Stimulated activated CD8-positive, alpha-beta memory T cell treated with anti-CD3 and anti-CD28 coated beads, Interleukin-4, amount 100 ng/mL, for 1 hour (primary cell): ENCODE measurements around the gene ASPSCR1.

Source experiments
- DNase-seq, 2 donors: peaks; one replicate each; pipeline ENCODE4 v3.0.0-alpha.2; 2020; ENCODE audit warnings: low read depth in 2 of 2, low spot score in 1 of 2

Gene ASPSCR1

DNA sequence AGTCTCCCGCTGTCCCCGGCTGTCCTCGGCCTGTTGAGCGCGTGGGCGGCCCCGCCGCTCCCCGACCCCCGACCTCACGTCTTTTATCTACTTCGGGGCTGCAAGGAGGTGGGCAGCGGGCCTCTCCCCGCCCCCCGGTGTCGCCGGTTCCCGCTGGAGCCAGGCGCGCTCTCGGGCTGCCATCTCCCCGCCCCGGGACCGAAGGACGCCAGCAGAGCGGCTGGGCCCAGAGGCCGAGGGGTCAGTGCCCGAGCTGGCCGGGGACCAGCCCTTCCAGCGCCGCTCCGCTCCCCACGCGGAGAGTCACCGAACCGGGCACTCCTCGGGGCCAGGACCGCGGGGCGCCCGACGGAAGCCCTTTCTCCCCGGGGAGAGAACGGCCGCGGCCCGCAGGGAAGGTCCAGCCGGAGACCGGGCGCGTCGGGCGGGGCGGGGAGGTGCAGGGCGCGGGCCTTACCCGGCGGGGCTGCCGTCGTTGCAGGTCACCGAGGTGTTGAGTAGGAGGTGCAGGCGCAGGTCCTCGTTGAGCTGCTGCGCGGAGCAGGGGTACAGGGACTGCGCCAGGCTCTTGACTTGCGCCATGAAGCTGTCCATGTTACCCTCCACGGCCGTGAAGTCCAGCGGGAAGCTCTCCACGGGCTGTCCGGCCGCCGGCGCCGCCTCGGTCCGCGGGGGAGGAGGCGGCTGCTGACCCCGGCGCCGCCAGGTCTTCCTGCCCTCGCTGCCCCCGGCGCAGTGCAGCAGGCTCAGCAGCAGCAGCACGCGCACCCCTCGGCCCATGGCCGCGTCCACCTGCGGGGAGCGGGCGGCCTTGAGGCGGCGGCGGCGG is 17.1 kb upstream of the ASPSCR1 start:
- DNase-seq, result no peak

DNA sequence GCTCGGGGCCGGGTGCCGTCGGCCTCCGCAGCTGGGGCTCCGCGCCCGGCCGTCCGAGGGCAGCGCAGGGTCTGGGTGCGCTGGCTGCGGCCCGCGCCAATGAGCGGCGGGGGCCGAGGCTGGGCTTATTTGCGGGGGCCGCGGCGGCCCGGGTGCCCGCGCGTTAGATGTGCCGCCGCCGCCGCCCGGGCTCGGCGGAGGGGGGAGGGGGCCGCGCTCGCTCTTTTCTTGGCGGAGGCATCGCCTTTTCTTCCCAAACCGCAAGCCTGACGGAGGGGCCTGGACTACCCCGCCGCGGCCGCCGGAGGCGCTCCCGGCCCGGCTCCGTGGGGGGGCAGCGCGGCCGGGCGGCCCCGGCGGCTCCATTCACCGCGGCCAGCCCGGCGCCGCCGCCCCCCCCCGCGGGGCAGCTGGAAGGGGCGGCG is 16.3 kb upstream of the ASPSCR1 start, which contains the start of gene NOTUM:
Gene NOTUM (minus strand): TSS at position 101 of the 425 bp plus-strand sequence. CDS start 278 bp downstream, outside the sequence.
- DNase-seq, result no peak

DNA sequence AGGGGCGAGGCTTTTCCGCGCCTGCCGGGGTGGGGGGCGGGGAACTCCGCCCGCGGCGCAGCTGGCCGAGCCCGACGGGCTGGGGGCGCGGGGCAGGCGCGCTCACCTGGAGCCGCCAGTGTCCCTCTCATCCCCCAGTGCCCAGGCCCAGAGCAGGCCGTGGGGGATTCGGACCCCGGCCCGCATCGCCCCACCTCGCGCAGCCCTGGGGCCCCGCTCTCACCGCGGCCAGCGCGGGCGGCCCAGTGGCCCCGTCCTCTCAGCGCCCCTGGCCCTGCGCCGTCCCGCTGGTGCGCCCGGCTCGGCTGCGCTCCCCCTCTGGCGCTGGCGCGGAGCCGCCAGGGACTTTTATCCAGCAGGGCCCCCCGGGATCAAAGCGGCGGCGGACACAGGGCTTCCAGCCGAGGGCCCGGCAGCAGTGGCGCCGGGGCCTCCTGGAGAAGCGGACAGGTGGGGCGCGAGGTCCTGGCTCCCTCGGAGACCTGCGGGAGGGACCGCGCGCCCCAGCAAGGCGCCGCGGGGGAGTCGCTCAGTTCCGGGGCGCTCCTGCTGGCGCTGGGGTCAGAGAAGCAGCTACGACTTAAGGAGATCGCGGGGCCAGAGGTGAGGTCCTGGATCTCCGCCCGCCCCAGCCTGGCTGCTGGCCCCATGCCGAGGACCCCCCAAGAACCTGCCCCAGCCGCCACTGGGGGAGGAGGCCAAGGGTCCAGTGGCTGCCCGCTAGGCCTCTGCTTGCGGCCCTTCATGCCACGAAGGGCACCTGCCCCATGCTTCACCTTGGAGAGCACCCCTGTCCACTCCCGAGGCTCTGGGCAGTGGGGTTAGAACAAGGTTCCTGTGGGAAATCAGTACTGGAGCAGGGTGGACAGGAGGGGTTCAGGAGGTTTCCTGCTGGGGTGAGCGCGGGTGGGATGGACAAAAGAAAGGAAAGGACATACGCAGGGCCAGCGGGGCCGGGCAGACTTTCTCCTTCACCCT is 15.6 kb upstream of the ASPSCR1 start:
- DNase-seq, result no peak

DNA sequence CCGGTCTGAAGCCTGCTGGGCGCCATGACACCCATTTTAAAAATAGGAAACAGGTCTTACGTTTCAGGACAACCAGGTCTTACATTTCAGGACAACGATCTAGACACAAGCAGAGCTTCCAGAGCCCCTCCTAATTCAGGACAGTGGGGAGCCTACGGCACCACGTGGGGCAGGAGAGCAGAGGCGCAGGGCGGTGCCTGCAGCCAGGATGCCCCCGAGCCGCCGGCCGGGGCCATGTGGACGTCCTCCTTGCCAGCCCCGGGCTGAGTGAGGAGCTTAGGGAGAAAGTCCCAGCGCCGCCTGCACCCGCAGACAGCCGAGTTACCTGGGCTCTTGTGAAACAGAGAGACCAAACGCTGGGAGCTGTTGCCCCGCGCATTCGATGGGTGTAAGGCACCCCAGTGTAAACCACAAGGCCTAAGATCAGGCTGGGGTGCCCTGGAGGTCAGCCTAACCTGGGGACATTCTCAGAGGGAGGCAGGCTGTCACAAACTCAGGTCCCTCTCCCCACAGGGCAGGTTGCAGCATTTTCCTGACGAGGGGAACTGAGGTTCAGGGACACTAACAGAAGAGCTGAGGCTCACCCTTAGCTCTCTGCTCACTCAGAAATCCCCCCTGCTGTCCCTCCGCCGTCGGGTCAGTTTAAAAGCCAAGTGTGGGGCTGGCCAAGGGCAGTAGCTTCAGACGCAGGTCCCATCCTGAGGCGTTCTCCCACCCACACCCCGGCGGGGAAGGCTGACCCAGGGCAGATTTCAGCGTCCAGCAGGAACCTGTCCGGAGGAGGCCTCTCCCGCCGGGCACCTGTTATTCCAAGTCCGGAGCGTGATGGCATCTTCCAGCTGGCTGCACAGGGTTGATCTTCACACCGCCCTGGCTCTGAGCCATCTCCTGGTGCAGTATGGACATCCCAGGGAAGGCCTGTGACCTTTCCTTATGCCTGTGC is 14.7 kb upstream of the ASPSCR1 start:
- no peak for DNase-seq

DNA sequence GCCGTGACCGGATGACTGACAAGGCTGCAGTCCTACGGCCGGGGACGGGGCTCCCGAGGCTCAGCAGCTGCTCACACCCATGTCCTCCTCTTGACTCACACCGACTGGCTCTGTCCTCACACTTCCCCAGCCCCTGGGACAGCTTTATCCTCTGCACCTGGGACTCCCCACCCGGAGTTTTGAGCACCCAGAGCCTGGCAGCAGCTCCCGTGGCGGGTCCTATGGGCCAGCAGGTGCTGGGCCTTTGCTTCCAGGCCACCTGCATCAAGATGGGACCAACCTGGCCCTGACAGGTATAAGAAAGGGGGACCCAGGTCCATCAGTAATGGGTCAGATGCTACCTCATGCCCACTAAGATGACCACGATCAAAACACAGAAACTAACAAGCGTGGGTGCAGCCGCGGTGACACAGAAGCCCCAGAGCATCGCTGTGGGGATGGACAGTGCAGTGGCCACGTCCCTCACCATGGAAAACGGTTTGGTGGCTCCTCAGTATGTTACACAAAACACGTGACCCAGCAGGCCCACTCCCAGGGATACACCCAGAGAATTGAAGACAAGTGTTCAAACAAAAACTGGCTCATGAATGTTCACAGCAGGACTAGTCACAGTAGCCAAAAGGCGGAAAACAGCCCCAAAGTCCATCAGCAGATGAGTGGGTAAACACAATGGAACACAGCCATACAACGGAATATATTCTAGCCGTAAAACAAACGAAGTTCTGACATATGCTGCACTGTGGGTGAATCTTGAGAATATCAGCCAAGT is 13.2 kb upstream of the ASPSCR1 start:
- DNase-seq, result no peak

DNA sequence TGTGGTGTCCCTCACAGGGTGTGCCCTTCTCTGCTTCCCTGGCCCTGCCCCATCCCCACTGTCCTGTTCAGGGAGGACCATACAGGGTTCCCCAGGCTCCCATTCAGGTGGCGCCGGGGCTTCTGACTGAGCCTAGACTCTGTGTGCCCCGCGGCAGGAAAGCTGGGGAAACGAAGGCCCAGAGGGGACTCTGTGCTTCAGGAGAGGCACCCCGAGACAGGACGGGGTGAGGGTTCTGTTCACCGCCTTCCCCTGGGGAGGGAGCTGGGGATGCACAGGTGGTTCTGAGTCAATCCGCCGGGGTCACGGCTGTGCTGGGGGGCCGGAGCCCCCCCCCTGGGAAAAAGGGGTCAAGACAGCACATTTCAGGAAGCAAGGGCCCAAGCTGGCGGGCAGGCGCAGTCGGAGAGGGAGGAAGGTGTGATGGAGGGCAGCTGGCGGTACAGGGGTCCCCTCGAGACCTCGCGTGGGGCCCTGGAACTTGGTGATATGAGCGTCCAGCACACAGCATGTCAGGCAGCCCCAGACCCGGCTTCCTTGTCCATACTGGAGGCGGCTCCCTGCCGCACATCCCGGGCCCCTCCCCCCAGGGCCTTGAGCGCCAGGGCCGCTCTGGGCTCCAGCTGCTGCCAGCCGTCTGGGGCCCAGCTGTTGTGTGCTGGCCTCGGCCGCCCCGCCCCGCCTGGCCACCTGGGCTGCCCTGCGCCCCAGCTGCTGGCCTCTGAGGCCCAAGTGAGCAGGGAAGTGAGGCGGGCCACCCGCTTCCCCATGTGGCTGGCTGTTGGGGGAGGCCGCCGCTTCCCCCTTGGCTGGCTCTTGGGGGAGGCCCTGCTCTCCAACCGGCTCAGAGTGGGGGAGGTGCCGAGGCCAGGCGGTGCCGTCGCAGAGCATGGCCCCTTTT is 10.8 kb upstream of the ASPSCR1 start:
- DNase-seq, result no peak

DNA sequence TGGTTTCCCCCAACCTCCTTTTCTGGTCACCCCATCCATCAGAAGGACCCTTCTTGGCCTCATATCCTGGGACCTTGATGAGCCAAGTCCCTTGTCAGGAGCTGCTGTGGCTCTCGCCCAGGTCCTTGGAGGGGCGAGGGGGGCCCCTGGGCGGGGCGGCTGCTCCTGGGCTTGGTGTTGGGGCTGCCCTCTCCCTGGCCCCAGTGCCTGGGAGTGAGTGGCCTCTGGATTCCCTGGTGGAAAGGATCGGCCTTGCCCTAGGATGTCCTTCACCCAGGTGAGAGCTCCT is 10.2 kb upstream of the ASPSCR1 start:
- DNase-seq, result no peak

DNA sequence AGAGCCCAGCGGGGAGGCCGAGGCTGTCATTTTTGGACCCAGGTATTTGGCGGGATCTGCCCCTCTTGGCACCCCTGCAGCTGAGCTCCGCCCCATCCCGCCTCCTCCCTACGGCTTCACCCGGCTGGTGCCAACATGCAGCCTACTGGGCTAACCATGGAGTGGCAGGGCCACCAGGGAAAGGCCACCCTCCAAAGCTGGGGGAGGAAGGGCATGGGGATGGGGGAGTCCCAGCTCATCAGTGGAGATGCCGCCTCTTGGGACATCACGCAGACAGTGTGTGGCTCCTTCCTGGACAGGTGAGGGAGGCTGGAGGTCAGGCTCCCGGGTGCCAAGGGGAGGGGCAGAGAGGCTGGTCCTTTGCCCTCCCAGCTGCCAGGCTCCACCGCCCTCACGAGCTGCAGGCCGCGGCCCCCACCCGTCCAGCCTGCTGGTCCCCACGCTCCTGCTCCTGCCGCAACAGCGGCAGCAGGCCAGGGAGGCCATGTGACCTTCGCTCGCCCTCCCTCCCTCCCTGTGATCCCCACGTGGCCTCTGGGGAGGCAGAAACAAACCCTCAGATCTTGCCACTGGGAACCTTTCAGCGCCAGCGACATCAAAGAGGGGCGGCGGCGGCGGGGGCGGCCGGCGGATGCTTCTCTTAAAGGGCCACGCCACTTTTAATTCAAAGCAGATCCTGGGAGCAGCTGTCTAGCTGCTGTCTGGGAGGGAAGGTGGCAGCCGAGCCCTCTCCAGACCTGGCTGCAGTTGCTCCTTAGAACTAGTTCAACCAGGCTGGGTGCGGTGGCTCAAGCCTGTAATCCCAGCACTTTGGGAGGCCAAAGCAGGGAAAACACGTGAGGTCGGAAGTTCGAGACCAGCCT is 9.7 kb upstream of the ASPSCR1 start:
- peak; percentile 54 to 74 for DNase-seq

DNA sequence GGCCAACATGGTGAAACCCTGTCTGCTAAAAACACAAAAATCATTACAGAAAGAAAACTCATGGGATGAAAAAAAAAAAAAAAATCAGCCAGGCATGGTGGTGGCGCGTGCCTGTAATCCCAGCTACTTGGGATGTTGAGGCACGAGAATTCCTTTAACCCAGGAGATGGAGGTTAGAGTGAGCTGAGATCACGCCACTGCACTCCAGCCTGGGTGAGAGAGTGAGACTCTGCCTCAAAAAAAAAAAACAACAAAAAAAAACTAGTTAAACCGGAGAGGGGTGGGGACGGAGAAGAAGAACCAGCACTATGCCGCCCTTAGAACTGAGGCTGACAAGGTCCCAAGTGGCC is 9.1 kb upstream of the ASPSCR1 start:
- no peak for DNase-seq

DNA sequence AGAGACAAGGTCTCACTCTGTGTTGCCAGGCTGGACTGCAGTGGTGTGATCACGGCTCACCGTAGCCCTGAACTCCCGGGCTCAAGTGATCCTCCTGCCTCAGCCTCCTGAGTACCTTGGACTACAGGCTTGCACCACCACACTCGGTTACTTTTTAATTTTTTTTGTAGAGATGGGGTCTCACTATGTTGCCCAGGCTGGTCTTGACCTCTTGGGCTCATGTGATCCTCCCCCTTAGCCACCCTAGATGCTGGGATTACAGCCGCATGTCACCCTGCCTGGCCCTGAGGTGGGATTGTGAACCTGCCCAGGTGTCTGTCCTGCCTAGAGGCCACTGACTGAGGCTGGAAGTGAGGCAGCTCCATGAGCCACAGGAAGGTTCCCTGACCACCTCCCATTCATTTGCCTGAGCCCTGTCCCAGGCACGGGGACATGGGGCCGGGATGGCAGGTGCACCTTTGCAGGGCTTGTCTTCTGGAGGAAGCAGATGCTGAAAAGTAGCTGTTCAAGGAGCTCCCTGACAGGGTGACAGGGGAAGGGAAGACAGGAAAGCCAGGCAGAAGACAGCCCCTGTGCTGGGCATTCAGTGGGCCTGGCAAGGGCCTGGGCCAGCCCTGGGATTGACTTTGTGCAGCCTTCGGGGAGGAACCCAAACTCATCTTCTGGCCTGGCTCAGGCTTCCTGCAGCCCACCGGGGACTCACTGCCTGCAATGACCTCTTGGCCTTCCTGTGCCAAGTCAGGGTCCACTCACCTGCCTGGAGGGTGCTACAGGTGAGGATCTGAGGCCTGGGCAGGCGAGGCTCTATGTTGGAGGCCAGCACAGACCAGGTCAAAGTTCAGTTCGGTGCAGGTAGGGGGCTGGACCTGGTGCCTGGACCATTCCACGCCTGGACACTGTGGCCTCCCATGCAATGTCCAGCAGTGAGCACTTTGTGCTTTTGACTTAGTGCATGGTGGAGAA is 8.3 kb upstream of the ASPSCR1 start:
- DNase-seq, result no peak

DNA sequence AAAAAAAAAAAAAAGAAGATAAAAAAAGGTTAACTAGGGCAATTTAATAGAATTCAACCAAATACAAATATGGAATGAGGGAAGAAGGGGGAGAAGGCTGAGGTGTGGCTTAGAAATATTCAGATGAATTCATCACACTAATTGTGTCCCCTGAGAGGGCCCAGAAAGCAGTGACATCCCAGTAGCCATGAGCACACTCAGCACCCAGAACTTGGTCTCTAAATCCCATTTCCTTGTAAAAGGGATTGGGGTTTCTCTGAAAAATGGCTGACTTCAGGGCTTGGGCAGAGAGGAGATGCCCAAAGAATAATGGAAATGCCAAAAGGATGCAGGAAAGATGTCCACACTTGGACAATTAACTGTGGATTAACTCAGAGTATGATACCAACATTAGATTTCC is 4.0 kb upstream of the ASPSCR1 start:
- DNase-seq, result no peak

DNA sequence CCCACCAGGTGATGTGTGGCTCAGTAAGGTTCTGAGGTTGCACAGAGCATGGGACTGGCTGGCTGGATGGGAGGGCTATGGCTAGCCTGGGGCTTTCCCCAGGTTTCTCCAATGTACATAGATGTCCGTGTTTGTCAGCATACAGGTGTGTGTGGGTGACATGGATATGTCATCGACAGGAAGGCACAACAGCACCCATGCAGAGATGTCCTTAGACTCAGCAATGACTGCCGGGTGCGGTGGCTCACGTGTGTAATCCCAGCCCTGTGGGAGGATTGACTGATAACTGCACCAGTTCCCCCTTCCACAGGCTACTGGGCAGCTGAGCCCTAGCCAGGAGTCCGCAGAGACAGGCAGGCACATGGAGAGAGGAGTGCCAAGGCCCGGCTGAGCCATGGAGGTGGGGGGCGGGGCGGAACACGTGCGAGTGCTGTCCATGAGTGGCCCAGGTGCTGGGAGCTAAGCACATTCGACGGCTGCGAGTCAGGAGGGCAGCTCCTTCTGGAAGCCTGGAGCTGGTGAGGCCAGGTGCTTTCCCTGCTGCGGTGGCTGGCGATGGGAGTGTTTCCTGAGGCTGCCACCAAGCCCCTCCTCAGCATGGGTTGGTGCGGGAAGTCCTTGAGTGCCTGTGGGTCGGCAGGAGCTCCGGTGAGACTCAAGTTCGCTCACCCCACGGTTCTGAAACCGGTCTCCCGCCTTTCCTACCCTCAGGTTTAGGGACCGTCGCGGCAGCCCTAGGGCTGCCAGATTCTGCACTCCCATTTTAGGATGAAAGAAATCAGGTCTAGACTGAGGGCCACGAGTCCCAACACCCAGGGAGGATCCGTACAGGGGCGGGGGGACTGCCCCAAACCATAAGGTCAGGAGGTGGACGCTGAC is 858 bp upstream of the ASPSCR1 start:
- no peak for DNase-seq

DNA sequence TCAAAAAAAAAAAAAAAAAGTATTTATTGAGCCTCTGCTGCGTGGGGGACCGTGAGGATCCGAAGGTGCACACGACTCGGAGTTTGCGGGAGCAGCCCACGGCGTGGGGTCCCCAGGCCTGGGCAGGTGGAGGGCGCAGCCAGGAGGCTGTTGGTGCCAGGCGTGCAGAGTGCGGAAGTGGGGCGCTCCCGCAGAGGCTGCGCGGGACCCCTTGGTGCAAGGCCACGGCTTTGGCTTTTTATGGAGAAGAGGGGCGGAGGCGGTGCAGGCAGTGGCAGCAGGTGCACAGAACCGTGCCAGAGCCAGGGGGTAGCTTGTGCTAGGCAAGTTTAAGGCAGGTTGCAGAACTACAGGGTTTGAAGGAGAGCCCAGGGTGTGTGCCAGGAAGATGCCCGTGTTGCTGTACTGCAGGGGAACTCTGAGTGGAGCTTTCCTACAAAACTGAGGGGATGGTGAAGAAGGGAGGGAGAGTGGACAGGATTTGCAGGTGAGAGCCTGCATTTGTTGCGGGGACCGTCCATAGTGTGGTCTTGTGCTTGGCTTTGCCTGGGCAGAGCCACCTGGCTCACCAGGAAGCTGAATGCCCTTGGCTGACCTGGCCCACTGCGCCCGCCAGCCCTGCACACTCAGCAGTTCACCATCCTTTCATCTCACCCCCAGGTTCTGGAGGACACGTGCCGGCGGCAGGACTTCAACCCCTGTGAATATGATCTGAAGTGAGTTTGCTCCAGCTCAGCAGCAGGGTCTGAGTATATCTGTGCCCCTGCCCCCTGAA is 1.3 kb downstream of the ASPSCR1 start:
- DNase-seq, result no peak

DNA sequence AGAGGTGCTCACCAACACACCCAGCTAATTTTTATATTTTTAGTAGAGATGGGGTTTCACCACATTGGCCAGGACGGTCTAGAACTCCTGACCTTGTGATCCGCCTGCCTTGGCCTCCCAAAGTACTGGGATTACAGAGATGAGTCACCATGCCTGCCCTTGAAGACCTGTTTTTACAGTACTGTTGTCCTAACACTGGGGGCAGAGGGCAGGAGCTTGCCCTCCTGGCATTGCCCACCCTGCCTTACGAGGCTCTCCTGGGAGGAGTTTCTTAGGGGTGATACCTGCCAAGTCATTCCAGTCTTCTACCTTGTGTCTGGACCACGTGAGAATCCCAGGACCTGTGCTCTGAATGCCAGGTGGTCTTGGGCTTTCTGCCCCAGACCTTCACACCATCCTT is 2.7 kb downstream of the ASPSCR1 start:
- no peak for DNase-seq

DNA sequence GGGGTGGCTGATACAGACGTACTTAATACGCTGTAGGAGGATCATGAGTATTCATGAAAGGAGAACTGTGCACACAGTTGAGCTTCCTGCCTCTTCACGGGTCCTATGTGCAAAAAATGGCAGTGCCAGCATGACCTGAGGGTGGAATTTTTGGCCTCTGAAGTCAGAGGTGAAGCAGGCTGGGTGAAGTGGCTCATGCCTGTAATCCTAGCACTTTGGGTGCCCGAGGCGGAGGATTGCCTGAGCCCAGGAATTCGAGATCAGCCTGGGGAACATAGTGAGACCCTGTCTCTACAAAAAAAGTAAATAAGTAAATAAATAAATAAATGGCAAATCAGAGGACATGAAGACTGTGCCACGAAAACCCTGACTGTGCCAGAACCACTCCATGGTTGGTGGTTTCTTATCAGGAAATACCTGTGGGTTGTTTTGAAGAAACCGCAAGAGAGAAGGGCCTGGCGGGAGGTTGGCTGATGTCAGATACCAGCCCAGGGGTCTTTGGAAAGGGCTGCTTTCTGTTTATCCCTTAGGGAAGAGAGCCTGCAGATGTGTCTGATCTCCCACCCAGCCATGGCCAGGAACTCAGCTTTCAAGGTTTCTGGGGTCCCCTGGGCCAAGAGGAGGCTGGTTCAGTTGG is 3.4 kb downstream of the ASPSCR1 start:
- DNase-seq, result no peak
